ENCODE data around the gene NUP188. TPM values are rescaled to one million over a fixed set of nuclear protein-coding genes. Genes with fewer than 3 reads are reported as not detected.

The NUP188 gene
- polyA plus RNA-seq, 1 donor from 2014 or later: 24.0 TPM

- Histone ChIP-seq H3F3A (ENCODE audit: insufficient read depth, low read length, poor library complexity, severe bottlenecking) (no peaks in the 10 kb centered on the region), H4K20me1 (ENCODE audit: insufficient read depth) (no peaks in the 10 kb centered on the region), H3K4me3 (ENCODE audit: low read length) (no peak overlapping the region), H2AFZ (ENCODE audit: low read depth, low read length) (no peak overlapping the region), H3K79me2 (replicated peaks; ENCODE audit: insufficient read depth, low read length) (peaks cover 9% of the 10 kb centered on the region), H3K9me2 (ENCODE audit: insufficient read depth, low read length) (no peaks in the 10 kb centered on the region), H3K9ac (ENCODE audit: low read length) (no peak overlapping the region), H3K9me3 (ENCODE audit: low read length) (no peaks in the 10 kb centered on the region), H3K27ac (ENCODE audit: low read length) (no peak overlapping the region), H3K27me3 (ENCODE audit: insufficient read depth, low read depth, low read length) (no peaks in the 10 kb centered on the region), H3K4me2 (ENCODE audit: low read length) (no peak overlapping the region), H3K36me3 (ENCODE audit: insufficient read depth, low read length) (no peaks in the 10 kb centered on the region)
- no peak for TF ChIP-seq RAD21 (conservative IDR thresholded peaks at IDR 0.05)
- TF ChIP-seq MXI1 (conservative IDR thresholded peaks at IDR 0.05; ENCODE audit: poor library complexity, severe bottlenecking): no peak
- no peak for TF ChIP-seq REST (IDR thresholded peaks at IDR 0.05; ENCODE audit: borderline replicate concordance)
- no peak for TF ChIP-seq TAF1 (IDR thresholded peaks at IDR 0.05; ENCODE audit: low read depth)
- no peak for TF ChIP-seq EP300 (conservative IDR thresholded peaks at IDR 0.05; ENCODE audit: poor library complexity, severe bottlenecking)
- no peak for TF ChIP-seq CTCF (IDR thresholded peaks at IDR 0.05; ENCODE audit: poor library complexity, severe bottlenecking)
- no peak for TF ChIP-seq SMC3 (conservative IDR thresholded peaks at IDR 0.05; ENCODE audit: poor library complexity)
- no peak for TF ChIP-seq POLR2AphosphoS5 (IDR thresholded peaks at IDR 0.05)
- no peak for TF ChIP-seq EZH2 (IDR thresholded peaks at IDR 0.05; ENCODE audit: borderline replicate concordance, insufficient read depth, low read length, poor library complexity, severe bottlenecking)
Observed at GRCh38 chr9:129022037-129022436, 74.5 kb downstream of the NUP188 start.

- H3K9ac ChIP-seq (ENCODE audit: low read length): no peak overlapping the region
- H3K79me2 ChIP-seq (replicated peaks; ENCODE audit: insufficient read depth, low read length): peaks cover 15% of the 10 kb centered on the region
Observed at GRCh38 chr9:129023036-129023907, 75.8 kb downstream of the NUP188 start.

More at GRCh38 chr9:129023036-129023907, 75.8 kb downstream of the NUP188 start:
- H3K9me3 ChIP-seq (ENCODE audit: low read length): no peaks in the 10 kb centered on the region
- TF ChIP-seq SMC3 (conservative IDR thresholded peaks at IDR 0.05; ENCODE audit: poor library complexity): no peak
- no peak for TF ChIP-seq EZH2 (IDR thresholded peaks at IDR 0.05; ENCODE audit: borderline replicate concordance, insufficient read depth, low read length, poor library complexity, severe bottlenecking)
- no peak for TF ChIP-seq EP300 (conservative IDR thresholded peaks at IDR 0.05; ENCODE audit: poor library complexity, severe bottlenecking)
- H4K20me1 ChIP-seq (ENCODE audit: insufficient read depth): no peaks in the 10 kb centered on the region
- no peak overlapping the region for H3K4me3 ChIP-seq (ENCODE audit: low read length)
- no peaks in the 10 kb centered on the region for H3K36me3 ChIP-seq (ENCODE audit: insufficient read depth, low read length)
- no peaks in the 10 kb centered on the region for H3K9me2 ChIP-seq (ENCODE audit: insufficient read depth, low read length)
- no peak overlapping the region for H3K4me2 ChIP-seq (ENCODE audit: low read length)
- H3K27ac ChIP-seq (ENCODE audit: low read length): no peak overlapping the region
- no peaks in the 10 kb centered on the region for H3K27me3 ChIP-seq (ENCODE audit: insufficient read depth, low read depth, low read length)
- H2AFZ ChIP-seq (ENCODE audit: low read depth, low read length): no peak overlapping the region
- H3F3A ChIP-seq (ENCODE audit: insufficient read depth, low read length, poor library complexity, severe bottlenecking): no peaks in the 10 kb centered on the region
